Measurements from ENCODE around the gene RNF182. TPM values are rescaled to one million over a fixed set of nuclear protein-coding genes. Genes with fewer than 3 reads are reported as not detected.
"Not testable (repeated sequence)": the region's sequence is repeated elsewhere in the genome, so short reads cannot be mapped to it uniquely, and the experiment has no call there.

Gene RNF182
- total RNA-seq, 1 donor from 2014 or later, result not detected

GRCh38 chr6:14001329-14002012 is 76.7 kb downstream of the RNF182 start:
- no peaks in the 10 kb centered on the region for H3K36me3 Mint-ChIP-seq (ENCODE audit: low read depth)
- intact Hi-C loops (cut with micrococcal nuclease), result no loop called here
- DNase-seq (ENCODE audit: low spot score), result no peak
- no peak overlapping the region for H3K27ac Mint-ChIP-seq
- no peak overlapping the region for H3K4me3 Mint-ChIP-seq
- no peaks in the 10 kb centered on the region for H3K4me1 Mint-ChIP-seq (ENCODE audit: low read depth)
- no peaks in the 10 kb centered on the region for H3K9me3 Mint-ChIP-seq
- H3K27me3 Mint-ChIP-seq (ENCODE audit: insufficient read depth), result peaks cover 4% of the 10 kb centered on the region

- no peak overlapping the region for H3K4me3 Mint-ChIP-seq
- no peaks in the 10 kb centered on the region for H3K36me3 Mint-ChIP-seq (ENCODE audit: low read depth)
- no peak overlapping the region for H3K27ac Mint-ChIP-seq
- H3K4me1 Mint-ChIP-seq (ENCODE audit: low read depth), result no peaks in the 10 kb centered on the region
- DNase-seq (ENCODE audit: low spot score), result no peak
- intact Hi-C loops (cut with micrococcal nuclease), result no loop called here
- peaks cover 4% of the 10 kb centered on the region for H3K27me3 Mint-ChIP-seq (ENCODE audit: insufficient read depth)
- no peaks in the 10 kb centered on the region for H3K9me3 Mint-ChIP-seq
Observed at GRCh38 chr6:14002176-14002947, 77.6 kb downstream of the RNF182 start.

- no peak overlapping the region for H3K27ac Mint-ChIP-seq
Observed at GRCh38 chr6:14004258-14004657, 79.5 kb downstream of the RNF182 start.

GRCh38 chr6:14008809-14009208 is 84.1 kb downstream of the RNF182 start:
- H3K27me3 Mint-ChIP-seq (ENCODE audit: insufficient read depth), result peaks cover 9% of the 10 kb centered on the region
- H3K4me1 Mint-ChIP-seq (ENCODE audit: low read depth), result no peaks in the 10 kb centered on the region
- no peak for DNase-seq (ENCODE audit: low spot score)
- intact Hi-C loops (cut with micrococcal nuclease), result no loop called here
- H3K4me3 Mint-ChIP-seq, result no peak overlapping the region
- H3K27ac Mint-ChIP-seq, result no peak overlapping the region
- no peaks in the 10 kb centered on the region for H3K9me3 Mint-ChIP-seq
- H3K36me3 Mint-ChIP-seq (ENCODE audit: low read depth), result no peaks in the 10 kb centered on the region

More at GRCh38 chr6:14004258-14004657, 79.5 kb downstream of the RNF182 start:
- Mint-ChIP-seq H3K36me3 (ENCODE audit: low read depth) (no peaks in the 10 kb centered on the region), H3K27me3 (ENCODE audit: insufficient read depth) (peaks cover 7% of the 10 kb centered on the region), H3K4me3 (no peak overlapping the region), H3K9me3 (no peaks in the 10 kb centered on the region), H3K4me1 (ENCODE audit: low read depth) (no peaks in the 10 kb centered on the region)
- intact Hi-C loops (cut with micrococcal nuclease), result no loop called here
- DNase-seq (ENCODE audit: low spot score), result no peak

- DNase-seq (ENCODE audit: low spot score), result no peak
- no peaks in the 10 kb centered on the region for H3K4me1 Mint-ChIP-seq (ENCODE audit: low read depth)
- H3K9me3 Mint-ChIP-seq, result no peaks in the 10 kb centered on the region
- H3K27me3 Mint-ChIP-seq (ENCODE audit: insufficient read depth), result peaks cover 9% of the 10 kb centered on the region
- H3K4me3 Mint-ChIP-seq, result no peak overlapping the region
- no peaks in the 10 kb centered on the region for H3K36me3 Mint-ChIP-seq (ENCODE audit: low read depth)
- intact Hi-C loops (cut with micrococcal nuclease), result no loop called here
- H3K27ac Mint-ChIP-seq, result no peak overlapping the region
Observed at GRCh38 chr6:14009431-14009830, 84.7 kb downstream of the RNF182 start.

- intact Hi-C loops (cut with micrococcal nuclease), result no loop called here
- Mint-ChIP-seq H3K27me3 (ENCODE audit: insufficient read depth) (peaks cover 9% of the 10 kb centered on the region), H3K9me3 (no peaks in the 10 kb centered on the region), H3K36me3 (ENCODE audit: low read depth) (no peaks in the 10 kb centered on the region), H3K27ac (no peak overlapping the region), H3K4me1 (ENCODE audit: low read depth) (no peaks in the 10 kb centered on the region), H3K4me3 (no peak overlapping the region)
- DNase-seq (ENCODE audit: low spot score), result no peak
Observed at GRCh38 chr6:14010275-14010674, 85.5 kb downstream of the RNF182 start.

- no peak overlapping the region for H3K27ac Mint-ChIP-seq
- H3K36me3 Mint-ChIP-seq (ENCODE audit: low read depth), result no peaks in the 10 kb centered on the region
- intact Hi-C loops (cut with micrococcal nuclease), result no loop called here
- H3K4me1 Mint-ChIP-seq (ENCODE audit: low read depth), result no peaks in the 10 kb centered on the region
- H3K9me3 Mint-ChIP-seq, result no peaks in the 10 kb centered on the region
- no peak for DNase-seq (ENCODE audit: low spot score)
- H3K4me3 Mint-ChIP-seq, result no peak overlapping the region
- H3K27me3 Mint-ChIP-seq (ENCODE audit: insufficient read depth), result peaks cover 9% of the 10 kb centered on the region
Observed at GRCh38 chr6:14012313-14013030, 87.7 kb downstream of the RNF182 start.

- DNase-seq (ENCODE audit: low spot score), result no peak
- intact Hi-C loops (cut with micrococcal nuclease), result no loop called here
- no peaks in the 10 kb centered on the region for H3K9me3 Mint-ChIP-seq
- no peaks in the 10 kb centered on the region for H3K4me1 Mint-ChIP-seq (ENCODE audit: low read depth)
- H3K36me3 Mint-ChIP-seq (ENCODE audit: low read depth), result no peaks in the 10 kb centered on the region
- H3K27me3 Mint-ChIP-seq (ENCODE audit: insufficient read depth), result no peaks in the 10 kb centered on the region
- no peak overlapping the region for H3K27ac Mint-ChIP-seq
- H3K4me3 Mint-ChIP-seq, result no peak overlapping the region
Observed at GRCh38 chr6:14015964-14016363, 91.2 kb downstream of the RNF182 start.

GRCh38 chr6:14016432-14016831 is 91.7 kb downstream of the RNF182 start:
- Mint-ChIP-seq H3K36me3 (ENCODE audit: low read depth) (no peaks in the 10 kb centered on the region), H3K9me3 (no peaks in the 10 kb centered on the region)

GRCh38 chr6:14016935-14017625 is 92.3 kb downstream of the RNF182 start:
- Mint-ChIP-seq H3K36me3 (ENCODE audit: low read depth) (no peaks in the 10 kb centered on the region), H3K9me3 (no peaks in the 10 kb centered on the region), H3K27ac (no peak overlapping the region), H3K27me3 (ENCODE audit: insufficient read depth) (peaks cover 5% of the 10 kb centered on the region), H3K4me3 (no peak overlapping the region), H3K4me1 (ENCODE audit: low read depth) (no peaks in the 10 kb centered on the region)
- intact Hi-C loops (cut with micrococcal nuclease), result no loop called here
- no peak for DNase-seq (ENCODE audit: low spot score)

More at GRCh38 chr6:14016432-14016831, 91.7 kb downstream of the RNF182 start:
- Mint-ChIP-seq H3K4me3 (no peak overlapping the region), H3K4me1 (ENCODE audit: low read depth) (no peaks in the 10 kb centered on the region), H3K27me3 (ENCODE audit: insufficient read depth) (no peaks in the 10 kb centered on the region), H3K27ac (no peak overlapping the region)
- intact Hi-C loops (cut with micrococcal nuclease), result no loop called here
- DNase-seq (ENCODE audit: low spot score), result no peak

GRCh38 chr6:14017626-14018475 is 93.1 kb downstream of the RNF182 start:
- Mint-ChIP-seq H3K9me3 (no peaks in the 10 kb centered on the region), H3K27ac (no peak overlapping the region), H3K4me1 (ENCODE audit: low read depth) (no peaks in the 10 kb centered on the region), H3K36me3 (ENCODE audit: low read depth) (no peaks in the 10 kb centered on the region), H3K4me3 (no peak overlapping the region), H3K27me3 (ENCODE audit: insufficient read depth) (peaks cover 7% of the 10 kb centered on the region)
- DNase-seq (ENCODE audit: low spot score), result no peak
- intact Hi-C loops (cut with micrococcal nuclease), result no loop called here

GRCh38 chr6:14018559-14018958 is 93.8 kb downstream of the RNF182 start:
- intact Hi-C loops (cut with micrococcal nuclease); H3K36me3 Mint-ChIP-seq (ENCODE audit: low read depth); H3K4me1 Mint-ChIP-seq (ENCODE audit: low read depth); H3K27me3 Mint-ChIP-seq (ENCODE audit: insufficient read depth); H3K4me3 Mint-ChIP-seq; DNase-seq (ENCODE audit: low spot score); H3K9me3 Mint-ChIP-seq; H3K27ac Mint-ChIP-seq: not testable (repeated sequence)

Data from activated T-helper 1 cell treated with anti-CD3 and anti-CD28 coated beads, Interleukin-12 subunit alpha, Interleukin-12 subunit beta, Interleukin-2, Interleukin-4 antibody, amounts not matched to agents 30 ng/mL and 10 ng/mL and 1 ng/mL, durations not matched to agents 14 hours and 24 hours and 36 hours (primary cell).